Mesenchymal stem cell (in vitro differentiated cells and primary cell): ENCODE results near the gene TMEM178B.

Experiments used
- DNase-seq: peaks from one replicate; pipeline ENCODE4 v3.0.0-alpha.2; 2013
- H2AFZ ChIP-seq: one replicate; pipeline ENCODE4 v1.6.1; 2013; ENCODE audit warnings: low read depth, mild to moderate bottlenecking, control low read depth, inconsistent platforms, low read length, moderate library complexity
- H2AK5ac ChIP-seq: 2 replicates; pipeline ENCODE4 v1.6.1; 2013; ENCODE audit warnings: low read length, moderate library complexity, mild to moderate bottlenecking, inconsistent platforms; ENCODE audit not compliant: severe bottlenecking
- H2BK120ac ChIP-seq: one replicate; pipeline ENCODE4 v1.6.1; 2013; ENCODE audit warnings: low read depth, mild to moderate bottlenecking, inconsistent platforms, low read length, moderate library complexity
- H2BK12ac ChIP-seq, 2 experiments: one replicate each; pipeline ENCODE4 v1.6.1; 2013; ENCODE audit warnings: inconsistent platforms in 2 of 2, low read length in 2 of 2, mild to moderate bottlenecking in 2 of 2, moderate library complexity in 2 of 2, control low read depth in 1 of 2
- H2BK15ac ChIP-seq: one replicate; pipeline ENCODE4 v1.6.1; 2013; ENCODE audit warnings: mild to moderate bottlenecking, low read depth, inconsistent platforms; ENCODE audit not compliant: poor library complexity, severe bottlenecking
- H2BK5ac ChIP-seq: 2 replicates; pipeline ENCODE4 v1.6.1; 2013; ENCODE audit warnings: low read depth, mild to moderate bottlenecking, low read length, control low read depth, inconsistent platforms; ENCODE audit not compliant: poor library complexity, severe bottlenecking
- H3K14ac ChIP-seq, 2 experiments: one replicate each; pipeline ENCODE4 v1.6.1; 2013; ENCODE audit warnings: inconsistent platforms in 2 of 2, low read length in 2 of 2, control low read depth in 1 of 2, mild to moderate bottlenecking in 1 of 2, moderate library complexity in 1 of 2
- H3K18ac ChIP-seq, 2 experiments: one replicate each; pipeline ENCODE4 v1.6.1; 2013; ENCODE audit warnings: inconsistent platforms in 2 of 2, low read length in 2 of 2, control low read depth in 1 of 2, low read depth in 1 of 2, mild to moderate bottlenecking in 1 of 2
- H3K23ac ChIP-seq, 2 experiments: one replicate each; pipeline ENCODE4 v1.6.1; 2013; ENCODE audit warnings: inconsistent platforms in 2 of 2, low read length in 2 of 2, mild to moderate bottlenecking in 2 of 2, moderate library complexity in 2 of 2, control low read depth in 1 of 2
- H3K27ac ChIP-seq: 2 replicates; pipeline ENCODE4 v1.5.1; 2013; ENCODE audit warnings: mild to moderate bottlenecking, moderate library complexity, low read length, control low read depth, inconsistent platforms; ENCODE audit not compliant: poor library complexity, severe bottlenecking
- H3K27me3 ChIP-seq, 2 experiments: 2 replicates each; pipeline versions ENCODE4 v1.6.1 to v1.7.0; 2013; ENCODE audit warnings: low read length in 2 of 2, mild to moderate bottlenecking in 2 of 2, moderate library complexity in 2 of 2, control low read depth in 1 of 2, inconsistent platforms in 1 of 2; ENCODE audit not compliant: control insufficient read depth in 1 of 2, insufficient read depth in 1 of 2
- H3K36me3 ChIP-seq, 2 experiments: 2 replicates each; pipeline versions ENCODE4 v1.6.1 to v1.7.0; 2013; ENCODE audit warnings: low read length in 2 of 2, control low read depth in 1 of 2, inconsistent platforms in 1 of 2, low read depth in 1 of 2, mild to moderate bottlenecking in 1 of 2; ENCODE audit not compliant: insufficient read depth in 2 of 2, control insufficient read depth in 1 of 2
- H3K4ac ChIP-seq, 2 experiments: one replicate each; pipeline ENCODE4 v1.6.1; 2013; ENCODE audit warnings: inconsistent platforms in 2 of 2, low read length in 2 of 2, mild to moderate bottlenecking in 2 of 2, moderate library complexity in 2 of 2, control low read depth in 1 of 2, low read depth in 1 of 2
- H3K4me1 ChIP-seq: 2 replicates; pipeline ENCODE4 v1.6.1; 2013; ENCODE audit warnings: low read depth, low read length, control low read depth; ENCODE audit not compliant: control insufficient read depth, insufficient read depth
- H3K4me2 ChIP-seq: 2 replicates; pipeline ENCODE4 v1.6.1; 2013; ENCODE audit warnings: low read length, mild to moderate bottlenecking, inconsistent platforms; ENCODE audit not compliant: poor library complexity, severe bottlenecking
- H3K4me3 ChIP-seq, 2 experiments: 2 replicates each; pipeline versions ENCODE4 v1.5.1 to v1.7.0; 2013; ENCODE audit warnings: low read length in 2 of 2, mild to moderate bottlenecking in 2 of 2, control low read depth in 1 of 2, low read depth in 1 of 2; ENCODE audit not compliant: insufficient read depth in 1 of 2
- H3K79me1 ChIP-seq: replicated peaks from 2 replicates; pipeline ENCODE4 v1.6.1; 2013; ENCODE audit warnings: mild to moderate bottlenecking, control low read depth, low read length, inconsistent platforms; ENCODE audit not compliant: poor library complexity, severe bottlenecking
- H3K9ac ChIP-seq: 2 replicates; pipeline ENCODE4 v1.7.0; 2013; ENCODE audit warnings: mild to moderate bottlenecking, low read length, moderate library complexity
- H3K9me3 ChIP-seq: 2 replicates; pipeline ENCODE4 v1.7.0; 2013; ENCODE audit warnings: mild to moderate bottlenecking, low read length; ENCODE audit not compliant: control insufficient read depth
- H4K8ac ChIP-seq: one replicate; pipeline ENCODE4 v1.6.1; 2013; ENCODE audit warnings: inconsistent platforms, mild to moderate bottlenecking, low read length, moderate library complexity
- H4K91ac ChIP-seq: one replicate; pipeline ENCODE4 v1.6.1; 2013; ENCODE audit warnings: mild to moderate bottlenecking, low read length, inconsistent platforms
- WGBS: methylation state at CpG from one replicate; pipeline ENCODE4 v1.1.7; 2013; ENCODE audit warnings: mixed read lengths; 5-methylcytosine and 5-hydroxymethylcytosine counted together

TMEM178B gene

GRCh38 chr7:141480953-141481352 is 407.1 kb downstream of the TMEM178B start:
- H3K4me3 ChIP-seq, result peak overlapping the region in 1 of 2 experiments; percentile 27
- H3K4me2 ChIP-seq, result no peak overlapping the region
- H3K79me1 ChIP-seq, result no peaks in the 10 kb centered on the region

GRCh38 chr7:141481971-141482370 is 408.1 kb downstream of the TMEM178B start:
- peaks cover 0 to 2% of the 10 kb centered on the region in 2 experiments for H3K27me3 ChIP-seq
- WGBS, result 67% methylated on average over 5 of the region's 5 CpGs

More at GRCh38 chr7:141480953-141481352, 407.1 kb downstream of the TMEM178B start:
- Histone ChIP-seq H2BK120ac (no peak overlapping the region), H3K18ac (no peak overlapping the region), H3K14ac (no peak overlapping the region), H2BK12ac (no peak overlapping the region), H2BK15ac (no peak overlapping the region), H3K9me3 (peaks cover 4% of the 10 kb centered on the region), H3K23ac (no peak overlapping the region), H3K27ac (no peak overlapping the region), H4K8ac (no peak overlapping the region), H3K4ac (no peak overlapping the region), H2AK5ac (no peak overlapping the region), H4K91ac (no peak overlapping the region), H3K27me3 (peaks cover 0 to 9% of the 10 kb centered on the region in 2 experiments), H3K4me1 (no peaks in the 10 kb centered on the region), H2BK5ac (no peak overlapping the region), H3K9ac (no peak overlapping the region), H3K36me3 (no peaks in the 10 kb centered on the region), H2AFZ (no peak overlapping the region)
- 81% methylated on average over 8 of the region's 9 CpGs for WGBS
- no peak for DNase-seq

GRCh38 chr7:141483044-141483443 is 409.2 kb downstream of the TMEM178B start:
- Histone ChIP-seq H3K23ac (no peak overlapping the region), H3K14ac (no peak overlapping the region), H3K27me3 (no peaks in the 10 kb centered on the region), H2AK5ac (no peak overlapping the region), H3K4me2 (no peak overlapping the region), H4K8ac (no peak overlapping the region), H2AFZ (no peak overlapping the region), H3K36me3 (no peaks in the 10 kb centered on the region), H4K91ac (no peak overlapping the region), H3K79me1 (no peaks in the 10 kb centered on the region), H3K4me3 (peak overlapping the region in 1 of 2 experiments; percentile 21), H3K4ac (no peak overlapping the region), H3K27ac (no peak overlapping the region), H2BK12ac (no peak overlapping the region), H3K4me1 (no peaks in the 10 kb centered on the region), H3K18ac (no peak overlapping the region), H2BK120ac (no peak overlapping the region), H2BK5ac (no peak overlapping the region), H3K9me3 (peaks cover 4% of the 10 kb centered on the region), H2BK15ac (no peak overlapping the region), H3K9ac (no peak overlapping the region)
- DNase-seq, result no peak
- WGBS, result 60% methylated on average over 2 of the region's 2 CpGs

More at GRCh38 chr7:141481971-141482370, 408.1 kb downstream of the TMEM178B start:
- no peak overlapping the region for H3K4me3 ChIP-seq
- H3K36me3 ChIP-seq, result no peaks in the 10 kb centered on the region
- no peak overlapping the region for H2AFZ ChIP-seq
- no peak overlapping the region for H3K4me2 ChIP-seq
- H3K18ac ChIP-seq, result no peak overlapping the region
- H3K23ac ChIP-seq, result no peak overlapping the region
- no peak overlapping the region for H2BK120ac ChIP-seq
- H3K27ac ChIP-seq, result no peak overlapping the region
- H2BK5ac ChIP-seq, result no peak overlapping the region
- DNase-seq, result no peak
- no peak overlapping the region for H2BK12ac ChIP-seq
- no peak overlapping the region for H4K8ac ChIP-seq
- H3K9me3 ChIP-seq, result peaks cover 4% of the 10 kb centered on the region
- no peak overlapping the region for H2BK15ac ChIP-seq
- H3K79me1 ChIP-seq, result no peaks in the 10 kb centered on the region
- no peak overlapping the region for H2AK5ac ChIP-seq
- no peak overlapping the region for H3K9ac ChIP-seq
- no peaks in the 10 kb centered on the region for H3K4me1 ChIP-seq
- no peak overlapping the region for H3K4ac ChIP-seq
- no peak overlapping the region for H4K91ac ChIP-seq
- H3K14ac ChIP-seq, result no peak overlapping the region

GRCh38 chr7:141484907-141485306 is 411.0 kb downstream of the TMEM178B start:
- Histone ChIP-seq H3K23ac (no peak overlapping the region), H3K4ac (no peak overlapping the region), H2AFZ (no peak overlapping the region), H4K91ac (no peak overlapping the region), H3K79me1 (no peaks in the 10 kb centered on the region), H2BK12ac (no peak overlapping the region), H2AK5ac (no peak overlapping the region), H4K8ac (no peak overlapping the region), H3K9me3 (peaks cover 4% of the 10 kb centered on the region), H3K27ac (no peak overlapping the region), H3K4me3 (no peak overlapping the region), H2BK5ac (no peak overlapping the region), H3K27me3 (no peaks in the 10 kb centered on the region), H3K4me2 (no peak overlapping the region), H3K36me3 (no peaks in the 10 kb centered on the region), H3K18ac (no peak overlapping the region), H2BK120ac (no peak overlapping the region), H3K14ac (no peak overlapping the region), H3K9ac (no peak overlapping the region), H2BK15ac (no peak overlapping the region), H3K4me1 (no peaks in the 10 kb centered on the region)
- no peak for DNase-seq
- 83% methylated on average over 1 of the region's 1 CpG for WGBS
